Suprapubic skin (tissue), 4 donors: ENCODE data around the gene GOLGA2.

Source experiments
- CTCF ChIP-seq, 2 donors: fragments of 200-600 bp in 1 of 2; fragments of 450-650 bp in 1 of 2; sonication (generic) in 1 of 2; IDR thresholded peaks; one replicate each; pipeline ENCODE4 v1.5.1; 2016 to 2019; ENCODE audit warnings: antibody characterized with exemption in 2 of 2, mild to moderate bottlenecking in 1 of 2, moderate library complexity in 1 of 2
- EP300 ChIP-seq: sonication (generic); formaldehyde crosslinking; IDR thresholded peaks from one replicate; pipeline ENCODE4 v1.6.1; 2017; ENCODE audit warnings: antibody characterized with exemption
- POLR2A ChIP-seq, 2 donors: fragments of 450-650 bp; IDR thresholded peaks; one replicate each; pipeline ENCODE4 v1.6.1; 2017; ENCODE audit warnings: antibody characterized with exemption in 2 of 2, mild to moderate bottlenecking in 2 of 2, moderate library complexity in 2 of 2
- POLR2AphosphoS5 ChIP-seq, 3 donors: sonication (generic); formaldehyde crosslinking; IDR thresholded peaks; one replicate each; pipeline ENCODE4 v1.6.1; 2017; ENCODE audit warnings: antibody characterized with exemption in 3 of 3

- peak; percentile 34 to 85 for TF ChIP-seq CTCF (IDR thresholded peaks at IDR 0.05)
- no peak for TF ChIP-seq POLR2A (IDR thresholded peaks at IDR 0.05)
- TF ChIP-seq POLR2AphosphoS5 (IDR thresholded peaks at IDR 0.05) = no peak
- no peak for TF ChIP-seq EP300
Measured at GRCh38 chr9:128254855-128255759, 20.7 kb downstream of the GOLGA2 start.
